ENCODE data around the gene DNPH1.

Gene DNPH1, protein sequence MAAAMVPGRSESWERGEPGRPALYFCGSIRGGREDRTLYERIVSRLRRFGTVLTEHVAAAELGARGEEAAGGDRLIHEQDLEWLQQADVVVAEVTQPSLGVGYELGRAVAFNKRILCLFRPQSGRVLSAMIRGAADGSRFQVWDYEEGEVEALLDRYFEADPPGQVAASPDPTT

DNA sequence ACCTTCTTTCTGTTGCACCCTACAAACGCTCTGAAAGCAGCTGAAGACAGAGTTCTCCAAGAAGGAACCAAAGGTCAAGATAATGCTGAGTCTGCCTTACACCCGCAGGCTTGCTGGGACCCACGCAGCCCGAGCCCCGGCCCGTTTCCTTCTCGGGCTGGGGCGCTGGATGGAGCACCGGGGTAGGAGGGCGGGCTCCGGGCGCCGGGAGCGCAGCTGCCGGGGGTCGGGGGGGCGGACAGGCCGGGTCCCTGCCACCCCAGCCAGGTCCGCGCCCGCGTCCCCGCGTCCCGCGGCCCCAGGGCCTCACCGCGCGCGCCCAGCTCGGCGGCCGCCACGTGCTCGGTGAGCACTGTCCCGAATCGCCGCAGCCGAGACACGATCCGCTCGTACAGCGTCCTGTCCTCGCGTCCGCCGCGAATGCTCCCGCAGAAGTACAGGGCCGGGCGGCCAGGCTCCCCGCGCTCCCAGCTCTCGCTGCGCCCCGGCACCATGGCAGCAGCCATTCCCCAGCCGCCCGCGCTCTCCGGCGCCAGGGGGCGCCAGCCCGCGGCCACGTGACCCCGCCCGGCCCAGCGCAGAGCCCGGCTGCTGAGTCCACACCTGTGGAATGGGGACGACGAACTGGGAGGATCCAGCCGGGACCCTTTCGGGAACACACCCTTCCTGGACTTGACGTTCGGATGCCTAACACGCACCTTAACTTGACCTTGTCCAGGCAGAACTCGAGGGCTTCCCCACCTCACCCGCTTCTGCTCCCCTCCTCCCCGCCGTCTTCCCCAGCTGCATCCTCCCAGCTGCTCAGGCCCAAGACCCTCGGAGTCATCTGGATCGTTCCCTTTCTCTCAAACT, at the start of gene DNPH1:
TSS of gene DNPH1 (minus strand) at position 531 of the 852 bp plus-strand sequence. CDS start at position 506, 25 bp downstream.
- DNase-seq (ENCODE audit: low spot score) = peak; percentile 89

DNA sequence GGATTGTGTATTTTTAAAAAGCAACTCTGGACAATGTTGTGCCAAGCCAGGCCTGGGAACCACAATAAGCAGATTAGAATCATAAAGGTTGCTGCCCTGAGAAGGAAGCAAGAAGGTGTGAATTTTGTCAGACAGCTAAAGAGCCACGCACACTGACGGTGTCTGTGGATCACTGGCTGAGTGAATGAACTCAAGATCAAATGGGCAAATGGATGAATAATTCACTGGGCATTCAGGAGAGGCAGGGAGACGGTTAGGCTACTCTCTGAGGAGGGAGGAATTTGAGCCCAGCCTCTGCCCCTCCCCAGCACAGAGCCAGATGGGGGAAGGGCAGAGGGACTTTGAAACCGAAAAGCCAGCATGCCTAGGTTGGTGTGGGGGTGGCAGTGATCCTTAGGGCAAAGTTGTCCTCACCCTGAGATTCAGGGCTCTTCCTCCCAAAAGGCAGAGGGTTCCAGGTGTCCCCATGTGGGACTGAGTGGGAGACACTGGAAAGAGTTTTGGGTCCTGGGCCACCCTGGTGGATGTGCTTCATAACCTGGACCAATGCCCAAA, 49.3 kb upstream of the DNPH1 start:
- no peak for DNase-seq (ENCODE audit: low spot score)

DNA sequence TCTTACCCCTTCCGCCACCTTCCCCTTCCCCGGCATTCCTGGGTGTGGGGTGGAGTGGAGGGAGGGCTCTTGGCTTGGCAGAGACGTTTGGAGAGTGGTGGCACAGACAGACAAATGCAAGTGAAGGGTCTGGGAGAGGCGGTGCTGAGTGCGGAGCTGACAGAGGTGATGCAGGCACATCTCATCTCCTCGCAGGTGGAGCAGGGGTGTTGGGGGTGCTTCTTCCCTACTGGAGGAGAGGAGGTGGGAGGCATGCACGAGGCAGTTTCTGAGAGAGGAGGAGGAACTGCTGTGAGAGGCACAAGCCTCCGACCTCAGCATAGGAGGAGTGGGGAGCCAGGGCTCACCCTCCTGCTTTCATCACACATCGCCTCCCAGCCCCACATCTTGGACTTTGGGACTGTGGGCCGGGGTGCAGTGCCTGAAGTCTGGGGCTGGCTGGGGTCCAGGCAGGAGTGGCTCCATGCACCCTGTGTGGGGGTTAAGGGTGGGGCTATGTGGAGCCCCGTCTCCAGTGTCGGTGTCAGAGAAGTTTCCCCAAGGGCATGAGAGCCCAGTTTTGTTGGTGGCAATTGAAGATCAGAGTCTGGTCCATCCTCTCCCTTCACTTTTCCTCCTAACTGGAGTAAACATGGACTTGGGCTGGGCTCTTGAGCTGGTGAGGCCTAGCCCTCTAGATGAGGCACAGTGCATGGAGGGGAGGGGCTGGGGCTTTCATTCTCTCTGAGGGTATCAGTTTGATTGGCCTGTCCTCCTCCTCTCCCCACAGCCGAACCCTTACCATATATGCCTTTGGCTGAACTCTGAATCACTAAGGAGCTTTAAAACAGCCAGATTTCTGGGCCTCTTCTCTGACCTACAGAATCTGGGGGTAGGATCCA, 48.6 kb upstream of the DNPH1 start:
- no peak for DNase-seq (ENCODE audit: low spot score)

DNA sequence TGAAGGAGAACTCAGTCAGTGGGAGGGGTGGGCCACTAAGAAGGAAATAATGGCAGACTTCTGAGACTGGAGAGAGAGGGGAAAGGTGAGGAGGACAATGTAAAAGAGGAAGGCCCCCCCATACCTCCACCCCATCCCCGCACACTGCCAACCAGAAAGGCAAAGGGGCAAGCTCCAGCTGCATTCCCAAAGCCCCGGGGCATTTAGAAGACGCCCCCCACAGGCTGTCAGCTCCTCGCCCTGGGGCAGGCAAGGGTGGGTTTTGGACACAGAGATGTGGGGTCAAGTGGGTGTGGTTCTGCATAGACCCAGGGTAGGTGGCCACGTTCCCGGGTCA, 48.0 kb upstream of the DNPH1 start:
- DNase-seq (ENCODE audit: low spot score) = no peak

DNA sequence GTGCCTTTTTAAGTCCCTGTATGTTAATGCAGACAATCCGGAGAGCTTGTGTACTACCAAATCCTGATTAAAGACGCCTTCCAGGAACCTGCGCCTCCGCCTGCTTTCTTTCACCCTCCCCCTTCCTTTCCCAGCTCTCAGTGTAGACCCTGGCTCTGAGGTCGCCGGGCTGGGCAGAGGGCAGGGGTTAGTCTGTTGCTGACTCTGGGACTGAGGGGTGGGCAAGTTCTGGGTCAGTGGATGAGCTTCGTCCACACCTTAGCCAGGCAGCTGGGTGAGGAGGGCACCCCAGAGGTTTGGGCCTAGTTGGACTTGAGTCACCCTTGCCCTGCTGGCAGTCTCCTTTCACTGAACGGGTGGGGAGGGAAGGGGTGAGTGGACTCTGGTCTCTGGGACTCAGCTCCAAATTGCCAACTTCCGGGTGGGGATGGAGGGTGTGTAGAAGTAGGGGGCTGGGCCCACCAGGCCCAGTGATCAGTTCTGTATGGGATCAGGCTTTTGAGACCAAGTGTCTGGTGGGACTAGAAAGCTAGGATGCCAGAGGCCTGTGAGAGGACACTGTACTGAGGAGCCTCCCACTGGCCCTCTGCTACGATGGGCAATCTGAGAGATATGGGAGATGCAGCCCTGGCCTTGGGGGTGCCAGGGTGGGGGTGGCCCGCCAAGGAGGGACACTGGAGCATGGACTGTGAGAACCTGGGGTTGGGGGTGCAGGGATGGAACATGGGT, 47.5 kb upstream of the DNPH1 start:
- DNase-seq (ENCODE audit: low spot score) = no peak

DNA sequence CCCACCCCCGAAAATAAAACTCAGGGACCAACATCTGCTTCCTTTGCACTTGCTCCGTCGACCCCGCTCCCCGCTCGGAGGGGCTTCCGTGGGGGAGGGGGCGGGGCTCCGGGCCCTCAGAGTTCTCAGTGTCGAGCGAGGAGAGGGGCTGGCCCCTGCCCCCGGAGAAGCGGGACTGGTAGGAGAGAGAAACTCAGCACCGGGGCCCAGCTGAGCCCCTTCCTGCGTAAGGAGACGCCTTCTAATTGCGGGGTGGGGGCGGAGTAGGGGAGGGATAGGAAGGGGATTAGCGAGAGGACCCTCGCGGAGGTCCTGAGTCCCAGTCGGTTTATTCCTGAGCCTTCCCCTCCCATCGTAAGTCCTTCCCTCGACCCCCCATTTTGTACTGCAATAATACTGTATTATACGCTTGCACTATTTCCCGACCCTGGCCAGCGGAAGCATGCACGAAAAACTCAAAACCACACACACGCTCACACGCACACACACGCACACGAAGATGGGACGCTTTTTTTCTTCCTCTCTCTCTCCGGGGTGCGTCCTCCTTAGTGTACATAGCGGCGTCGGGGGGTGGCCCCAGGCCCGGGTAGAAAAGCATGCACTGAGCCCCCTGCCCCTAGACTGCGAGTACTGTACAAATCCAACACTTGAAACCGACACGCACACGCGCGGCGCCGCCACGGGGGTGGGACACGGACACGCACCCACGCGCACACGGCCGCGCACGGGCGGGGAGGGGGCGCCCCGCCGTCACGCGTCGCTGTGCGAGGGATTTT, 46.7 kb upstream of the DNPH1 start:
- DNase-seq (ENCODE audit: low spot score) = no peak

DNA sequence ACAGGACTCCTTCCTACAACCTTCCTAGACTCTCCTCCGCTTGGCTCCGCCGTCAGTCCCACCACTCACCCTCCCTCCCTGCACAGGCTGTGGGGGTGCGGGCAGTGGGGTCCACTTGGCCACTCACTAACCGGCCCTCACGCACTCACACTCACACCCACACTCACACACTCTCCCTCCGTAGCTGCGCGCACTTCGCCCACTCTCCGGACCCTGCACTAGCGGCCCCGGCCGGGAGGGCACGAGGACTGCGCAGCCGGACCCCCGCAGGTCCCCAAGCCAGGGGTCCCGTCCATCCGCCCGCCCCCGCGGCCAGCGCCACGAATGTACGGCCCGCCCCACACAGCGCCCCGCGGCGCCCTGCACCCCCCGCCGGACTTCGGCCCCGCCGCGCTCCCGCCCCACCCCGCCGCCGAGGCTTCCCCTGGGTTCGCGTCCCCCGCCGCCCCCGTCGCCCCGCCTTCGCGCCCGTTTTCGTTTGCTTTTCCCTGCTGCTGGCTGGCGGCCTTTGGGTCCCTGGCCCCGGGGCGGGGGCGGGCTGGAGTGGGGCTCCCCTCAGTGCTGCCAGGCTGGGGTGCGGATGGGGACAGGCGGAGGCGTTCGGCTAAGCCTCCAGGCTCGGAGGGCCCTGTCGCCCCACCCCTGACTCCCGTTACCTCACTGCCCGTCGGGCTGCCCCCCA, 45.8 kb upstream of the DNPH1 start:
- no peak for DNase-seq (ENCODE audit: low spot score)

DNA sequence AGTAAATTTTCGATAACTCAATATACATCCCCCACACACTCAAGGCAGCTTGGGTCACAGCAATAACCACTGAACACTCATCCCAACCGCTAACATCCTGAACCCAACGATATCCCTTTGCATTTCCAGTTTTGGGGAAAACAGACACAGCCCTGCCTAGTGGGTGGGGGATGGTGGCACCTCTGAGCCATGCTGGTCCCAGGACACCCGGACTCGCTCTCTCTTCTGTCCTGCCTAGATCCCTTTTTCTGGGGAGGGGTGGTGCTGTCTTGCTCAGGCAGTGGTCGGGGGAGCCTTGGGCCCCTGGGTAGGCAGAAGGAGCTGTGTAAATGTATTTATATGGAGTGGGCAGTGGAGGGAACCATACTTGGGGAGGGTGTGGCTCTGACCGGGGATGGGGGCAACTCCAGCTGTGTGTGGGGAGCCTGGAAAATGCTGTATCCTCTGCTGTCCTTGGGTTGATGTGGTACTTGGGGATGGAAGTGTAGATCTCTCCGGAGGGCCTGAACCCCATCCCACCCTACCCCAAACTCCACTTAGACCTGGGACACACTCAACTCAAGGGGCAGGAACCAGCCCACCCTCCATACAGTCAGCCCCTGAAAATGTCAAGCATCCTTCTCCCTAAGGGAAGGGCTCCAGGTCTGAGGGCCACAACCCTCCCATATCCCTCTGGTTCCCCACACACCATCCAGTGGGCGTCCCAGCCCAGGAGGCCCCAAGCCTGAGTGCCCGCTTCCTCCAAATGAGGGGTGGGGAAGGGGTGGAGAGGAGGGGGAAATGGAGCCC, 45.0 kb upstream of the DNPH1 start:
- no peak for DNase-seq (ENCODE audit: low spot score)

DNA sequence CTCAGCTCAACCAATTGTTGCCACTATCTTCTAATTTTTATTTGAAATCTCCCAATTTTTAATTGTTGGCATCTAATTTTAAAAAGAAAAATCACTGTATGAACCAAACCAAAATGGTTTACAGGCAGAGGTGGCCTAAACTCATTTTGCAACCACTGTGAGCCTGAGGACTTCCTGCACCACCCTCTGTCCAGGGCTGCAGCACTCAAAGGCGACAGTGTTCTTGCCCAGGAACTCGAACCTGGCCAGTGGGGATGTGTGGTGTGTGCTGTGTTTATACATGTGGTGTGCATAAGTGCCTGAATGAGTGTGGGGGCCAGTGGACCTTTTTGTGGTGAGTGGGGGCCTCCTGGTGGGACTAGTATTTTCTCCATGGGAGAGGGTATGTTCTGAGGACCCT, 44.4 kb upstream of the DNPH1 start:
- DNase-seq (ENCODE audit: low spot score) = no peak

DNA sequence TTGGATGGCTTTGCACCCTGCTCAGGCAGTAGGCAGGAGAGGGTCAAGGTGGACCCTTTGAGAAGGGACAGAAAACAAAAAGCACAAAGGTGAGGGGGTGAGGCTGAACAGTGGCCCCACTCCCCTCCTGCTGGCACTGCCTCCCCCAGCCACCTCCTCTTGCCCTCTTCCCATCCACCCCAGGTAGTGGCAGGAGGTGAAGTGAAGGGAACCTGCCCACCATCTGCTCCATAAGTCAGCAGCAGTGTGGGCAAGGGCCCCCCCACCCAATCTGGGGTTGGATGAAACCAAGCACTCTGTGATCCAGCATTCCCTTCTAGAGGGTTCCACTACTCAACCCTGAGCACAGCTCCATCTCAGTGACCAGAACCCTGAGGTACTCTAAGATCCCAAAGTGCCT, 42.7 kb upstream of the DNPH1 start:
- DNase-seq (ENCODE audit: low spot score) = no peak

DNA sequence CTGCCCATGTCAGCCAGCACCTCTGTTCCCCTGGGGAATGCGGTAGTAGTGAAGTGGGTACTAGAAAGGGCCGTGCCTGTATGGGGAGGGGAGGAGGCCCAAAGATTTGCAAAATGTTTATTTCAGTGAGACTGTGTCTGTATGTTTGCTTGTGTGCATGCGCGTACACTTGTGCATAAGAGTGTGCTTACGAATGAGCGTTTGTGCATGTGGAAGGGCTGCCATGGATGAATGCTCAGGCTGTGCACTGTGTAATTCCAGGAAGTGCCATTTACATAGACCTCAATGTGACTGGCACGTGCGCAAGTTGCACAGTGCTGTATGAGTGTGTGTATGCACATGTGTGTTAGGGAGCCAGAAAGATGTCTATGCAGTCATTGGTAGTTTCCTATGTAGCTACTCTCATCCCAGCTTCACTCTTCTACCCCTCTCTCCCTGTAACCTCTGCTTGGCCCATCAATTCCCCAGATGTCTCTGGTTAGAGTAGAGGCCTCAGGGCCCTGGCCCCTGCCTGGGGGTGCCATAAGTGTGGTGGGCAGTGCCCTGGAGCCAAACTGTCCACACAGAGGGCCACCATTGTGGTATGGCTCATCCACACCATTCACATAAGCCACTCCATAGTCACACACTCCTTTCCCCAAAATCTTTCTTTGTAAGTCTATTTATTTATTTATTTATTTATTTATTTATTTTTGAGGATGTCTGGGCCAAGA, 42.0 kb upstream of the DNPH1 start:
- DNase-seq (ENCODE audit: low spot score) = no peak

DNA sequence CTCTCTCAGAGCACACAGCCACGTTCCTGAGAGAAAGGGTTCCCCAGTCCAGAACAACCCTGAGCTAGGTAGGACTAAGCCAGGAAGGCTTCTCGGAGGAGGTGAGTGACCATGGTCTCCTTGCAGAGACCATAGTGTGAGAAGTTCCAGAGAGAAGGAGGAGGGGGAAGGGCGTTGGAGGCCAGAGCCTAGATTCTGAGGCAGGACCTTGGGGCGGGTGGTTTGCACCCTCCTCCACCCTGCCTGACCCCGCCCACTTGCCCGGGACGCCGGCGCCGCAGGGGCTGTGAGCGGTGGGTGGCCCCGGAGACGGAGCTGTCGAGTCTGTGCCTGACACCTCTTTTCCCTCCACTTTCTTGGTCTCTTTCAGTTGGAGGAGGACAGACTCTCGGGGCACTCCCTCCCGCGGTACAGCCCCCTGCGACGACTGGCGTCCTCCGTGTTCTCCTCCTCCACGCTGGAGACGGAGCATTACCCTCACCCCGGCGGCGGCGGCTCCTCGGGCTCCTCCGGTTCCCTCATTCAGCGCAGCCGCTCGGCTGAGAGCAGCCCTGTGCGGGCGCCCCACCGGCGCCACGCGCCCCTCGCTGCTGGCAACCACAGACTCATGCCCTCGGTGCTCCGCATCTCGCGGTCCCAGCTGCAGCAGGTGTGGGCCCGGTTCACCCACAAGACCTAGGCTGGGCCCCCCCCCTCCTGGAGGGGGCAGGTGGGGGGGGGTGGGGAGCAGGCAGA, 40.2 kb upstream of the DNPH1 start:
- DNase-seq (ENCODE audit: low spot score) = no peak

DNA sequence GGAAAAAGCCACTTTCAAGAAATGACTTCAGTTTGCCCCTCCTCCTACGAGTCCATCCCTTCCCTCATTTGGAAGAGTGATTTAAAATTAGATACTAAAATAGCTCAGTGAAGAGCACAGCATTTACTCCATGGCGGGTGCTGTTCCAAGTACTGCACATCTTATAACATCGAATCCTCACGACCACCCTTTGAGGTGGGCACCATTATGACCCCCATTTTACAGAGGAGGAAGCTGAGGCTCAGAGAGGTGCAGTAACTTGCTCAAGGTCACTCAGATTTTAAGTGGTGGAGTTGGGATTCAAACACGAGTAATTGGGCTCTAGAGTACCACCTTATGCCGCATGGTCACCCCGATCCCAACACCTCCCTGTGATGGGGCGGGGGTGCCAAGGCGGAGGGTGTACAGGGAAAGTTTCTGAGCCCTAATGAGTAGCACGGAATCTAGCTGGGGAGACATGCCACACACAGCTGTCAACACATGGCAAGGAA, 39.5 kb upstream of the DNPH1 start:
- DNase-seq (ENCODE audit: low spot score) = no peak

DNA sequence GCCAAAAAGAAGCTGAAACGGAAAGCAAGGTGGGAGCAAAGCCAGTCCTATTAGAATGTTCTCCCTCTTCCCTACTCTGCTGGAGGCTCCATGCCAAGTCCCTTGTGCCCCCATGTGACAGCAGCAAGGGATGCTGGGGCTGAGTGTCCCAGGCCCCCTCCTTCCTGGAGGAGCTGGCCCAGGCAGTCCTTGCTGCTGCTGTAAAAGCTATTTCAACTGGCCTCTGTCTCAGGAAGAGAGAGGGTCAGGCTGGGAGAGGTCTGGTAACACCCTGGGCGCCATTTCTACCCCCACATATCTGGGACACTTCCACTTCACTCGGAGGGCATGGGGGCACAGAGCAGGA, 39.0 kb upstream of the DNPH1 start:
- DNase-seq (ENCODE audit: low spot score) = no peak

DNA sequence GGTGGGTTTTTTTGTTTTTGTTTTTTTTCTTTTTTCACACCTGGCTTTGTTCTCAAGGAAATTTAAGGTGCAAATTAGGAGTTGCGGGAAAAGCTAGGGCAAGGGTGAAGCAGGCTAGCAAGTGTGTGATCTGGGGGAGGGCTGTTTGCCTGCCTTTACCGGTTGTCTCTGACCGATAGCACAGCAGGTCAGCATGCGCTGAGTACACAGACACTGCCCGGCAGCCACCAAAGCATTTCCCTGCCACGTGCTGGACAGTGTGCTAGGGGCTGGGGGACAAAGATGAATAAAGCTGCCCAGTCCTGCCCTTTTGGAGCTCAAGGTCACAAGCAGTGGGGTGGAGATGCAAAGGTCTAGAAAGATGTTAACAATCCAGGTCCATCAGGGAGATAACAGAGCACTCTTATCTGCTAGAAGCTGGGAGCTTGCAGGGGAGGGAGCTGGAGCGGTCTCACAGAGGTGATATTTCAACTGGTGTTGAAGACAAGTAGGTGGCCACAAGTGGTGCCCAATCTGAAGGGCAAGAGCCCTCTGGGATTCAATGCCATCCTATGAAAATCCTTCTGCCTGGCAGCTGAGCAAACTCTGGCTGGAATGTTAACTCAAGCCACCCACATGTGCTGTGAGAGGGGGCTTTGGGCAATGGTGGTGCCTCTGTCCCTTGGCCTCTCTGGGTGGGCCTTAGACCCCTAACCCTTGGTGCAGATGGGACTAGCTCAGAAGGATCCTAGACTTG, 38.5 kb upstream of the DNPH1 start:
- no peak for DNase-seq (ENCODE audit: low spot score)

DNA sequence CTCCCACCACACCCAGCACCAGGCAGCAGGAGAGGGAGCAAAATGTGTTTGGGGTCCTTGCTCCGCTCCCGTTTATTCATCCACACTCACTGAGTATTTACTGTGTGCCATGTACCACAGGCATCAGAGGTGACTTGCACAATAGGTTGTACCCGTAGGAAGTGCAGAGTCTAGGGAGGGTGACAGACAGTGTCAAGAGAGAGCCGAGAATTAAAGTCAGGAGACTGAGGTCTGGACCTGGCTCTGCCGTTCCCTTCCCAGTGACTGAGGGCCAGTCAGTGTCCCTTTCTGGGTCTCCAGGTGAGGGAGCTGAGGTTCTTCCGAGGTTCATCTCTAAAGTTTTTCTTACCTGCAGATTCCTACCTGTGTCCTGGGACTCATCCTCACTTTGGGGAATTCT, 36.3 kb upstream of the DNPH1 start:
- no peak for DNase-seq (ENCODE audit: low spot score)

DNA sequence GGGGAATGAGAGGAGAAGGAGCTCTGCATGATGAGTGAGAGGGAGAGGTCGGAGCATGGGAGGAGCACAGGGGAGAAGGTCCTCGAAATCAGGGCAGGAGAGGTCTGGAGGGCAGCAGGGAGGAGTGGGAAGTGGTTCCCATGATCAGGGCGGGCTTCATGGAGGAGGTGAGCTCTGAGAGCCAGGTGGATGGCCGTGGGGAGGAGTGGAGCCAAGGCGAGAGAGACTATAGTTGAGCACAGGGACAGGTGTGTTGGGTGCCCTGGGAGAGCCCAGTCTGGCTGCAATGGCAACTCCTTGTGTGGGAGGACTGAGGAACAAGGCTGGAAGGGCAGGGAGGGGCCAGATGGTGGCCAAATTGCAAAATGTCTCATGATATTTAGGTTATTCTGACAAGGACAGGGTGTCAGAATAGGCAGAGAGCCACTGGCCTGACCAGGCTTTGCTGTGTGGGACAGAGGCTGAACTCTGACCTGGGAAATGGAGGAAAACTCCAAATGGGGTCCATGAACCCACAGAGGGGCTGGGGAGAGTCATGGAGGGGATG, 35.4 kb upstream of the DNPH1 start:
- no peak for DNase-seq (ENCODE audit: low spot score)
